Activated naive CD4-positive, alpha-beta T cell treated with anti-CD3 and anti-CD28 coated beads, Interleukin-2, amount 50 U/mL, for 16 hours (primary cell): ENCODE data around the gene CTTNBP2.

Source experiments
- DNase-seq: peaks from one replicate; pipeline ENCODE4 v3.0.0-alpha.2; 2020

CTTNBP2 gene, protein sequence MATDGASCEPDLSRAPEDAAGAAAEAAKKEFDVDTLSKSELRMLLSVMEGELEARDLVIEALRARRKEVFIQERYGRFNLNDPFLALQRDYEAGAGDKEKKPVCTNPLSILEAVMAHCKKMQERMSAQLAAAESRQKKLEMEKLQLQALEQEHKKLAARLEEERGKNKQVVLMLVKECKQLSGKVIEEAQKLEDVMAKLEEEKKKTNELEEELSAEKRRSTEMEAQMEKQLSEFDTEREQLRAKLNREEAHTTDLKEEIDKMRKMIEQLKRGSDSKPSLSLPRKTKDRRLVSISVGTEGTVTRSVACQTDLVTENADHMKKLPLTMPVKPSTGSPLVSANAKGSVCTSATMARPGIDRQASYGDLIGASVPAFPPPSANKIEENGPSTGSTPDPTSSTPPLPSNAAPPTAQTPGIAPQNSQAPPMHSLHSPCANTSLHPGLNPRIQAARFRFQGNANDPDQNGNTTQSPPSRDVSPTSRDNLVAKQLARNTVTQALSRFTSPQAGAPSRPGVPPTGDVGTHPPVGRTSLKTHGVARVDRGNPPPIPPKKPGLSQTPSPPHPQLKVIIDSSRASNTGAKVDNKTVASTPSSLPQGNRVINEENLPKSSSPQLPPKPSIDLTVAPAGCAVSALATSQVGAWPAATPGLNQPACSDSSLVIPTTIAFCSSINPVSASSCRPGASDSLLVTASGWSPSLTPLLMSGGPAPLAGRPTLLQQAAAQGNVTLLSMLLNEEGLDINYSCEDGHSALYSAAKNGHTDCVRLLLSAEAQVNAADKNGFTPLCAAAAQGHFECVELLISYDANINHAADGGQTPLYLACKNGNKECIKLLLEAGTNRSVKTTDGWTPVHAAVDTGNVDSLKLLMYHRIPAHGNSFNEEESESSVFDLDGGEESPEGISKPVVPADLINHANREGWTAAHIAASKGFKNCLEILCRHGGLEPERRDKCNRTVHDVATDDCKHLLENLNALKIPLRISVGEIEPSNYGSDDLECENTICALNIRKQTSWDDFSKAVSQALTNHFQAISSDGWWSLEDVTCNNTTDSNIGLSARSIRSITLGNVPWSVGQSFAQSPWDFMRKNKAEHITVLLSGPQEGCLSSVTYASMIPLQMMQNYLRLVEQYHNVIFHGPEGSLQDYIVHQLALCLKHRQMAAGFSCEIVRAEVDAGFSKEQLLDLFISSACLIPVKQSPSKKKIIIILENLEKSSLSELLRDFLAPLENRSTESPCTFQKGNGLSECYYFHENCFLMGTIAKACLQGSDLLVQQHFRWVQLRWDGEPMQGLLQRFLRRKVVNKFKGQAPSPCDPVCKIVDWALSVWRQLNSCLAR (N-terminal part only)

DNA sequence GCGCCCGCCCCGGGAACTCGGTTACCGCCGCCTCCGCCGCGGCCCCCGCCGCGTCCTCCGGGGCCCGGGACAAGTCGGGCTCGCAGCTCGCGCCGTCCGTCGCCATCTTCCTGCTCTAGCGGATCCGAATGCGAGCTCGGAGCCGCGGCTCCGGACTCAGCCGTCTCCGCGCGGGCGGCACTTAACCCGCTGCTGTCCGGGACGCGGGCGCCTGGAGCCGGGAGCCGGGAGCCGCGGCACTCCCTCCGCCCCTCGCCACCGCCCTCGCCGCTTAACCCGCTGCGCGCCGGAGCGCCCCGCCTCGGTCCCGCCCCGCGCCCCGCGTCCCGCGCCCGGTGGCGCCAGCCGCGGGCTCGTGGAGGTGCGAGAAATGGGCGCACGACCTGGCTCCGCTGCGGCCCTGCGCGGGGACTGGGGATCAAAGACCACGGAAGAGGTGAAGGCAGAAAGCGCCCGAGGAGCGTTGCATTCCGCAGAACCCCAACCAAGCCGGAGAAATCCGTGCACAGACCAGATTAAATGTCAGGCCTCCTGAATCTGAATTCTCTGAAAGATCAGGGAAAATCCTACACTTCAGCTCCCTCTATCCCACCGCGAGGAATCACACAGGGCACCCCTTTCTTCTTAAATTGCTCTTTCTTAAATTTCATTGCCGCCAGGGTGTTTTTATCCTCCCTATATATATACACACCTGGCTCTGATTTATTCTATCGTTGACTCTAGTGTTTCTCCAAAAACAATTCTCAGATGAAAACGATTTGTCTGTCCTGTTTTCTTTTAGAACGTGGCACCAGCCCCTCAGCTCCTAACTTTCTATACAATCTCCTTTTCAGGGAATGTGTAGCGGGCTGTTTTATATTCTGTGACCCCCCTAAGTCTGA lies at the start of gene CTTNBP2:
Gene CTTNBP2 (minus strand): TSS at position 132 of the 881 bp plus-strand sequence. CDS start 26 bp downstream, at position 106.
- DNase-seq = peak; percentile 13

DNA sequence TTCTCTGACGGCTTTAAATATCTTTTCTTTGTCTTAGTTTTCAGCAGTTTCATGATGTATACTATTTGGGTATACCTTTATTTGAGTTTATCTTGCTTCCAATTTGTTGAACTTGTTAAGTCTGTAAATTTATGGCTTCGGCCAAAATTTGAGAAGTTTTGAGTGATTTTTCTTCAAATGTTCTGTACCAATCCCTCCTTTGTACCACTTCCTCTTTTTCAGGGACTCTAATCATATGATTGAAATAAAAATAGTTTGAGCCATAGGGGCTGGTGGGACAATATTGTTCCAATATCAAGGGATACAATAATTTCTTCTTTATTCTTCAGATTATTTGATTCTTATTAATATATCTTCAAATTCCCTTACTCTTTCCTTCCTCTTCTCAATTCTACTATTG lies 43.1 kb upstream of the CTTNBP2 start:
- no peak for DNase-seq

DNA sequence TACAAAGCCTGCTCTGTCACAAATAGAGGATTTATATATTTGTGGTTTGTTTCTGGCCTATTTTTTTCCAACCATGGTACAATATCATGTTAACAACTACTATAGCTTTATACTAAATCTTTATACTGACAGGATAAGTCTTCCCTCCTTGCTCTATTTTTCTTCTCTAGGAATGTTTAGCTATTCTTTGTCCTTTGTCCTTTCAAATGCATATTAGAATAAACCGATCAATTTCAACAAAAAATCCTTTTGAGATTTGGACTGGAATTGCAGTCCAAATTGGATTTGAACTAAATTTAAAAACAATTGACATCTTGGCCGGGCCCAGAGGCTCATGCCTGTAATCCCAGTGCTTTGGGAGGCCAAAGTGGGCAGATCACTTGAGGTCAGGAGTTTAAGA lies 39.2 kb upstream of the CTTNBP2 start:
- no peak for DNase-seq

DNA sequence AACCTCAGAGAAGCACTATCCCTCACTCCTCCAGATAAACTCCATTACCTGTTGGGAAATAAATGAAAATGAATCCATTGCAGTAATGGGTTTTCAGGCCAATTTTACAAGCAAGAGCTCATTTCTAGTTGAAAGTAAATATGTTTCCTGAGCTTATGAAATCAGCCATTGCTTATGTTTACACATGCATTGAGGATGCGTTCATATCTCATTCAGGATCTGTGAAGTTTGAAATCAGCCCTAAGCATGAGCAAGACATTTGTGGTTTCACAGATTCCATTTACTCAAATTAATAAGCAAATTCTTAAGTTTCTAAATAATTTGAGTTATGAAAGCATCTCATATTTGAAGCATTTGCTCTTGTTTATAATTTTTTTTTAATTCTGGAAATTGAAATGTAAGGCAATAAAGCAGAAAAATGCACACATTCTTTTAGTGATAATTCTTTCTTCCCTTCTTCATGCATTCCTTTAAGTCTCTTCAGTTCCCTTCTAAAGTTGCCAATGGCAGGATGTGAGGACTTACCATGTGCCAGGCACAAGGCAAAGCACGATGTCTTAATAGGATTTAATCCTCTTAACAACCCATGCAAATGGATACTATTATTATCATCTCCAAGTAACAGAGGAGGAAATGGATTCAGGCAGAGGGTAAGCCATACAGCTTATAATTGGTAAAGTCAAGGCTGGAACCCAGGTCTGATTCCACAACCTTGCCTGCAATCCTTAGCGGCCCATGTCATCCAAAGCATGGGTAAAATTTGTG lies 35.0 kb upstream of the CTTNBP2 start:
- DNase-seq = no peak

DNA sequence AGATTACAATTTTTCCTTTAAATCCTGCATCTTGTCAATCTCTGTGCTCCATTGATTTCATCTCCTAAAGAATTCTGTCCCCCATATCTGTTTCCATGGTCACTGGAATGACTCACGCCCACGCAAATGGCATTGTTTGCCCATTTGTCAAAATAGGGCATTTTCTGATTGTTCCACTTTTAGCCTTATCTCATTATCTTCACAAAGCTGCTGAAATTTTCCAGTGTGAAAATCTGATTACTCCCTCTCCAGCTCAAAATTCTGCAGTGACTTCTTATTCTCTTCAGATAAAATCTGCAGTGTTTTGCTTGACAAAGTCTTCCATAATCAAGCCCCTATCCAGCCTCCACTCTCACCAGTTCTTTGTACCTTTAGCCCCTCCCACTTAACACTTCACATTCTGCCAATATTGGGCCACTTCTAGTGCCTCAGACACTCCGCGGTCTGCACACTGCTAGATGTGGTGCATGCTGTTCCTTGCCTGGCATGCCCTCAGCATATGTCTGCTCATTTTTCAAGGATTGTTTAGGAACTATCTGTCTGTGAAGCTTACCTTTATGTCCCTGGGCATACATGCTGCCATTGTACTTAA lies 33.9 kb upstream of the CTTNBP2 start:
- no peak for DNase-seq

DNA sequence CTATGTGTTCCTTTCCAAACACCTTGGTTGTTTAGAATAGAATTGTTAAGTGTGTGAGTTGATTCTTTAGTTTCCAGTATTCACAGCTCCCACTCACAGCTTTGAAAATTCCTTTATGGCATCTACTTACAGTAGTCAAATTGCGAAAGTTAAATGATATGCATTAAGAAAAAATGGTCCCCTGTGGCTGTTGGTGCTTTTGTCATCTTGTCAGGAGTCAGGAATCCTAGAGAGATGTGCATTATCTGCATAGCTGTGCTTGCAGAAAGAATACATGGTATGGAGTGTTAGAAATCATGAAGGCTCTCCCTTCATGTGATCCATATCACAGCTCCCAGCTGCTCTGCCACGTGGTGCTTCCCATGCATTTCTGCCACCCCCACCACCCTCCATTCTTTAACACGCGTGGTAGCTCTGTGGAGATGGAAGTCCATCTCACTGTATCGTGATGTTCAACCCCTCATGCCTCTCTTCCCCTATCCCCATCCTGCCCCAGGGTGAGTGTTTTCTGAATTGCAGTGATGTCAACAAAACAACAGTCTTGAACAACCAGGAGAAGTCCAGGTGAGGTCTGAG lies 29.2 kb upstream of the CTTNBP2 start:
- DNase-seq = no peak

DNA sequence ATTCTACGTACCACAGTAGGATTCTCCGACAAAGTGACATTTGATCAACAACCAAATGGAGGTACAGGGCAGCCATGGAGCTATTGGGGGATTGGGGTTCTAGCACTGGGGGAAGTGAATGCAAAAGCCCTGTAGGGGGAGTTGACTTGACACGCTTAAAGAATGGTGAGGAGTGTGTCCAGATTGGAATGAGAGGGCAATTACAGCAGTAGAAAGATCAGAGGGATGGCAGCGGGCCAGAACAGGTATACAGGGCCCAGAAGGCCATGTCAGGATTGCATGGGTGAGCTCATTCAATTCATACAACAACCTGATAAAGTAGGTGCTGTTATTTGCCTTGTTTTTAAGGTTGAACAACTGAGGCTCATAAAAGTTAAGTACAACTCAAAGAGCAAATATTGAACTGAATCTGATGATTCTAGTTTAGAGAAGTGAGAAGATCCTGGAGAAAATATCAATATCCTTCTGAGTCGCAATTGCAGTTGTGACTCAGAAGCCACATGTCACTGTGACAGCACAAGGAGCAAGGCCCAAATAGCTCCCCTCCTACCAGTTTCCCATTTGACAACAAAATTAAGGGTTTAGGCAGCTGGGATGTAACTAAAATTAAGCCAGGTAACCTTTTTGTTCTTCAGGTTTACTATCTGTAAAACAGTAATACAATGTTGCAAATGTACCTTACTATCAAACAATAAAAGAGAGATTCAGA lies 28.0 kb upstream of the CTTNBP2 start:
- DNase-seq = no peak

DNA sequence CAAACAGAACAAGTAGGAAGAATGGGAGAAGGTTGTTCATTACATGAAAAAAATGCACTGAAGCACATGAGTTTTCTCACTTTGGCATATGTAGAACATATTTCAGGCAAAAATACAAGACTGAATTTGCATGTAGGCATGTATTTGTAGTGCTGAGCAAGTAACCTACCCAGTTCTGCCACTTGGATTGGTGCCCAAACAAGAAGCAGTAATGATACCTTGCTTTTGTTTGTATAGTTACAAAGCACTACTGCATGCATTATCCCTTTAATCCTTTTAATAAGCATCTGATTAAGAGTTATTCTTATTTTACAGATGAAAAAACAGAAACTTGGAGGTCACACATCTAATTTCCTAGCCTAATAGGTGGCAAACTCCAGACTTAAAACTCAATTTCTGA lies 23.1 kb upstream of the CTTNBP2 start:
- DNase-seq = no peak

DNA sequence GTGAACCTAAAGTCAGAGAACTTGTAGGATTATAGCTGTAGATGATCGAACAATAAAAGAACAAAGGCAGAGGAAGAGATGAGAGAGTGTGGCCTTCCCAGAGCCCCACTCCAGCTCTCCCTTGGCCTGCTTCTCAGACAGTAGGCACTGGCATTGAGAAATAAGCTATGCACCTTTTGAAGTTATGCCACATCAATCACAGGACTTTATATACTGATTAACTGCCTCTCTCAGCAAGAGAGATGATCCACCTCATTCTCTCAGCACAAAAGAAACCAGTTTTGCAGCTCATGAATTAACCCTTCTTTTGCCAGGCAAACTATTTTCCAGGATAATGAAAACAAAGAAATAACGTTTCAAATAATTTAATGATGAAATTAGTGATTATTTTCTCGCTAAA lies 22.0 kb upstream of the CTTNBP2 start:
- DNase-seq = no peak

DNA sequence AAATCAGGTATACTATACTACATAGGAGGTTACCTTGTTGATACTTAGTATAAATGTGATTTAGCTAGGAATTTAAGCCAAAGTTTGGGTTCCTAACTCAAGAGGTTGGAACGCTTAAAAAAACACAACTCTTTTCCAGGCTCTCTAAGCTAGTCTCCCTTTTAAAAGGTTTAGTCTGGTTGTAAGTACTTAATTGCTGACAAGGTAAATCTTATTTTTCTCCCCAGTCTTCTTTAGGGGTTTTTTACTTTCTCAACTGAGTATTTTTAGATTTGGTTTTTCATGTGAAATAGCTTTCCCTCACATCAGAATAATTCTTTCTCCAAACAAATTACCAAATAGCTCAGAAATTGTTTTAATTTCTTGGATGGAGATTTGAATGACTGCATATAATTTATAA lies 20.8 kb upstream of the CTTNBP2 start:
- DNase-seq = no peak

DNA sequence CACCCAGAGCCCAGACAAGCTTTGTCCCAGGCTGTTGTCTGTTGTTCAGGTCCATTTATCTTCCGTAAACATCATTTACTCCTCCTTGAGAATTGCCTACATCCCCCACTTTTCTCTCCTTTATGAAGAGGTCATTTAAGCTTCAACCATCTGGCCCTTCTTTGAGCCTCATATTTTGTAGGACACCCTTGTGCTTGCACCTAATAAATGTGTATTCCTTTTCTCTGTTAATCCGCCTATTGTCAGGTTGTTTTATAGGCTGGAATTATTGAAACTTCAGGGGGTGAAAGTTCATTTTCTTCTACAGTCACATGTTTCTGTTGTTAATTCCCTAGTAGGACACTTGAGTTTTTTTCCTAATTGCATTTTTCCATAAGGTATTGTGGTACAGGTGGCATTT lies 19.6 kb upstream of the CTTNBP2 start:
- DNase-seq = no peak

DNA sequence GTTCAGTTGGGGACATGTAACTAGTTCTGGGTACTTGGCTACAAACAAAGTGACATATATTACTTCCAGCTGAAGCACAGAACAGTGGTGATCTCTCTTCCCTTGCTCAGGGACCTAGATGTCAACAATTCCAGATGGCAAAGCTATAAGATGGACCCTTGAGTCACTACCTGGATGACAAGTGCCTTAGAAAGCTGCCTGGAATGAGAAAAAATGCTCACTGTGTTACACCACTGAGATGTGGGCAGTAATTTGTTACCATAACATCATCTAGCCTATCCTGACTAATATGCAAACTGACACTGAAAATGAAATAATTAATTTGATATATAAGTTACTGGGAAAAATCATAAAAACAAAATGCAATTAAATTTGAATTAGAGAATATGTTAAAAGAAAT lies 16.4 kb upstream of the CTTNBP2 start:
- no peak for DNase-seq

DNA sequence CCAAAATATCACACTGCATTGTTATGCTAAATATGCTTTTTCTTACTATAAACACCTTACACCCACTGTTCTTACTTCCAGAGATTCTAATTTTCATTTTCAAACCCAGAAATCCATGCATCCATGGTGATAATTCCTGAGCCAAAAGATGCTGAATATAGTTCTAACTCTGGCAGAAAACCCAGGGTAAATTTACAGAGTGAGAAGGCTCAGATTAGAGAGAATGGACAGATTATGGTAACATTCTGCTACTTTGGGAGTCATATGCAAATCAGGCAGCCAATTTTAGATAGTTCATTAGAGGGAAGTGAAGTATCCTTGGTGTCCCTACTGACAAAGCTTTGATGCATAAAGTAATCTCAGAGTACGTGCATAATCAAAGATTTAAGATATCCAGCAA lies 15.4 kb upstream of the CTTNBP2 start:
- DNase-seq = no peak

DNA sequence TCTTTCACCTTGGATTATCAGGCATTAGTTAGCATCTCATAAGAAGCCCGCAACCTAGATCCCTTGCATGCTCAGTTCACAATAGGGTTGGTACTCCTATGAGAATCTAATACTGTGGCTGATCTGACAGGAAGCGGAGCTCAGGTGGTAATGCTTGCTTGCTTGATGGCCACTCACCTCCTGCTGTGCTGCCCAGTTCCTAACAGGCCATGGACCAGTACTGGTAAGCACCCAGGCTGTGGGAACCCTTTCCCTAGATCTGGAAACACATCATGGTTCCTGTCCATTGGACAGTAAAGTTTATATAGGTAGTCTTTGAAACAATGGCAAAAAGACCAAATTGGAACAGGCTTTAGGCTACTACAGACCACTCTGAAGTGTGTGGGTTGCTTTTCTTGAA lies 9.4 kb upstream of the CTTNBP2 start:
- DNase-seq = no peak

DNA sequence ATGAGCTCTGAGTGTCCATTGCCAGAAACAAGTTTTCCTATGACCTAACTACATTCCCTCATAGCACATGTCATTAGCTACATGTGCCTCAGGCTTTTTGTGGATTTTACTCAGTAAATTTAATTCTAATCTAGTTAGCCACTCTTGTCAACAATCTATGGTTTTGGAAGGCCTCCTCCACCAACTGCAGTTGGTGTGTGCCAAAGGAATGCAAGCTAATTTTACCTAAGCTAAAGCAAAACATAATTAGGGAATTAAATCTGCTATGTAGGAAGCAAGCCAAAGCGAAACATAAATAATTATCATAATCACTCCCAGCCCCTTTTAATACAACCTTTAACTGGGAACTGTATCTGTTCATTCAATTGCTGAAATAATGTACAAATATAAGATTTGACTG lies 3.5 kb upstream of the CTTNBP2 start:
- no peak for DNase-seq

DNA sequence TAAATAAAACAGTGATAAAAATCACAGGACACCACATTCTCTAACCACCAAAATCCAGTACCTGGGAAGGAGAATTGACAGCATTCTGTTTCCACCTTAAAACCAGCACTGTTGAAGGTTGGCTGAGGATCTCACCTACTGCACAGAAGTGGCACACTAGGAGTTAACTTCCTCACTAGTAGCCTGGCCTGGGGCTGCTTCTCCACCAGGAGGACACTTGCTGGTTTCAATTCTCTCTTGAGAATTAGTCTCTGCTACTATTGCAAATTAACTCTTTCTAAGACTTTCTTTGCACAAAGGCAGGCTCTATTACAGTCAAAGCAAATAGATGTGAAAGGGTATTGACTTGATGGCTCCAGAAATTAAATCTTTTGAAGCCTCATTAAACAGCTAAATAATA lies 2.3 kb upstream of the CTTNBP2 start:
- DNase-seq = no peak

DNA sequence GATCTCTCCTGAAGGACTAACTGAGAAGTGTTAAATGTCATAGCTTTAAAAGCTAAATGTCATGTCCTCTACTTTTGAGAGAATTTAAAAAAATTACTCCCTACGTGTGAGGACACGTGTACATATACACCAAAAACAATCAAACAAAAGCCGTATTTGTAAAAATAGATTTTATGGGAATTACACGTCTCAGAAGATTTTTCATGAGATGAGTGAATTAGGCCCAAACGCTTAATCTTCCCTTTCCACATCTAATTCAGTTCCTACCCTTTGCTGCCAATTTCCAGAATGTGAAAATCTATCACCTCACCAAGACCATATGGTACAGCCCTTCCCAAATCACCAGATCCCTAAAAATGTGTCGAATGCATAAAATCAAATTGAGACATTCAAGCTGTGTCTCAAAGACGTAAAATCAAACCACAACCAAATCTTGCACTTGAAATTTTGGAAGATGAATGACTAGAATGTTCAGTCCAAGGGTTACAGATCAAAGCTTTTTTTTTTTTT lies 1.0 kb upstream of the CTTNBP2 start:
- DNase-seq = no peak

DNA sequence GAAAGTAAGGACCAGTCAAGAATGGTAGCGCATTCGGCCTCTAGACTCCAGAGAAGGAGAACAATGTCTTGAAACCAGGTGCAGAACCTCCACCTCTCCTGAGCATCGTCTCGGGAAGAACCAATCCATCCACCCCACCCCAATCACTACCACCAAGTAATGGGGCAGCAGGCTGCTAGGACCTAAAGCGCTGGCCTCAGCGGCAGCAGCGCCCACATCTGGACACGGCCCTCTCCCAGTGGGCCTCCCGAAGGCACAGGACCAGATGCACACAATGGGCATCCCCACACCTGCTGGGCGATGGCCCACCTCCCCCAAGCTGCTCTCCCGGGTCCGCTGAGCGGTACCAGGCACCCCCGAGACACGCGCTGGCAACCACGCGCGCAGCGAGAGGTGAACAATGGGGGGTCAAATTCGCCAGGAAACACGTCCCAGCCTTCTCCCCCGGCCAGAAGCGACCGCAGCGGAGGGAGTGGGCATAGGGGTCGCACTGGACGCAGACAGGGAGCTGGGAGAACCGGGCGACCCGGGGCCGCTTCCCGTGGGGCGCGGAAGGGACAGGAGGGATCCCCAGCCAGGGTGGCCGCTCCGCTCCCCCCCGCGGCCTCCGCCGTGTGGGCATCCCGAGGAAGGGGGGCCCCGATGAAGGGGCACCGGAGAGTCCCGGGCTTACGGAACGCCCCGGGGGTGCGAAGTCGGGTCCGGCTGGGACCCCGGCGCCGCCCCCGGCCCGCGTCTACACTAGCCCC lies 506 bp downstream of the CTTNBP2 start:
- no peak for DNase-seq
